Esophagus muscularis mucosa (tissue), 4 donors: ENCODE data around the gene CARD9. TPM values are rescaled to one million over a fixed set of nuclear protein-coding genes. Genes with fewer than 3 reads are reported as not detected.
"Not testable (repeated sequence)": the region's sequence is repeated elsewhere in the genome, so short reads cannot be mapped to it uniquely, and the experiment has no call there.

Source experiments
- DNase-seq: peaks from one replicate; pipeline ENCODE4 v3.0.0-alpha.2; 2017; ENCODE audit errors: extremely low spot score
- H3K27ac ChIP-seq, 4 donors: fragments of 200-600 bp; sonication (generic); replicated peaks in 1 of 4; 1 replicate in 3 of 4; 2 replicates in 1 of 4; pipeline ENCODE4 v1.5.1; 2016 to 2019; ENCODE audit warnings: mild to moderate bottlenecking in 1 of 4
- H3K27me3 ChIP-seq, 4 donors: fragments of 200-600 bp; sonication (generic); one replicate each; pipeline versions ENCODE4 v1.5.1 to v1.6.0; 2016 to 2019
- H3K36me3 ChIP-seq, 4 donors: fragments of 200-600 bp; sonication (generic); one replicate each; pipeline ENCODE4 v1.5.1; 2016 to 2019
- H3K4me1 ChIP-seq, 4 donors: fragments of 200-600 bp; sonication (generic); one replicate each; pipeline ENCODE4 v1.5.1; 2016 to 2019
- H3K4me3 ChIP-seq, 4 donors: fragments of 200-600 bp; sonication (generic); 1 replicate in 2 of 4; 2 replicates in 2 of 4; pipeline ENCODE4 v1.5.1; 2016 to 2019; ENCODE audit warnings: mild to moderate bottlenecking in 4 of 4, moderate library complexity in 1 of 4
- H3K9me3 ChIP-seq, 4 donors: fragments of 200-600 bp; sonication (generic); 1 replicate in 3 of 4; 2 replicates in 1 of 4; pipeline ENCODE4 v1.5.1; 2016 to 2019
- EP300 ChIP-seq: sonication (generic); formaldehyde crosslinking; IDR thresholded peaks from one replicate; pipeline ENCODE4 v1.6.1; 2017; ENCODE audit warnings: antibody characterized with exemption
- POLR2A ChIP-seq: fragments of 450-650 bp; IDR thresholded peaks from one replicate; pipeline ENCODE4 v1.6.1; 2017; ENCODE audit warnings: antibody characterized with exemption, moderate library complexity, mild to moderate bottlenecking, low read depth
- POLR2AphosphoS5 ChIP-seq, 2 donors: sonication (generic); formaldehyde crosslinking; IDR thresholded peaks; one replicate each; pipeline ENCODE4 v1.6.1; 2017; ENCODE audit warnings: antibody characterized with exemption in 2 of 2
- WGBS: methylation state at CpG from one replicate; pipeline ENCODE4 v1.1.5; 2018; 5-methylcytosine and 5-hydroxymethylcytosine counted together
- intact Hi-C: fragments of 100-400 bp; cut with DNase I; formaldehyde crosslinking; loops from one replicate; pipeline ENCODE4 v1.15.1; 2023
- total RNA-seq, 4 donors: library from RNA; depleted of rRNA; stranded (reverse); fragments of >200 nt; gene quantifications; one replicate each; pipeline versions ENCODE4 v1.1.0 to v1.2.1, GENCODE V29; 2016
- TF ChIP-seq, protein P1 (sequence below), 3 experiments: fragments of 200-600 bp in 2 of 3; fragments of 450-650 bp in 1 of 3; sonication (generic) in 2 of 3; IDR thresholded peaks; one replicate each; pipeline ENCODE4 v1.5.1; 2017 to 2019; ENCODE audit warnings: antibody characterized with exemption in 3 of 3, mild to moderate bottlenecking in 2 of 3, moderate library complexity in 1 of 3

Gene CARD9
- total RNA-seq, 4 donors from 2014 or later, result 1.2 to 4.2 (median 1.9) TPM

DNA sequence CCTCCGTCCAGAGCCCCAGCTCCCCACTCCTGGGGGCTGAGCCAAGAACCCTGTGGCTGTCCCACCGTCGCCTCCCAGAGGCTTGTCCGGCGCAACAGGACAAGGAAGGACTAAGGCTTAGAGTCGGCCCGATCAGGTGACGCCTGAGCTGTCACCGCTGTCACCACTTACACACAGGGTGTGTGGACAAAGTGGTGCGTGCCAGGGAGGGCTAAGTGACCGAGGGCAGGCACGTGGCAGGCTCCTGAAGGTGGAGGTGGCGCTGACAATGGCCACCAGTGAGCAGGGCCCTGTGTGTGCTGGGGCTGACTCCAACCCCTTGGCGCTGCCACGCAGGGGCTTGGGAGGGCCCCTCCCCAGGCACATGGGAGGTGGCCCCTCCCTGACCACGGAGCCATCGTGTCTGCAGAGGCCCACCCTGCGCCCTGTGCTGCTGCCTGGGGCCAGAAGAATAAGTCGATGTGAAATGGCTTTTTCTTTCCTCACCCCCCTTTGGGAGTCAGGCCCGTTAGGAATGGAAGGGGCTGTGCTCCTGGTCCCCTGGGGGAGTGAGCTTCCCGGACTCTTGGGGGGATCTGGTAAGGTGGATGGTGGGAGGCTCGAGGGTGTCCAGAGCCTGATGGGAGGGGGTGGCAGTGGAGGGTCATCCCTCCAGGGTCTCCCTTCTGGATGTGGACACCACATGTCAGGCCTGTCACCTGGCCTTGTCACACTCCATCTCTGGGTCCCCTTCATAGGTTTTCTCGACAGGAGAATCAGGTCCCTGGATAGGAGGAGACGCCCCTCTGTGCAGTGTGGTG lies 48.8 kb downstream of the CARD9 start:
- Histone ChIP-seq H3K36me3 (no peaks in the 10 kb centered on the region), H3K4me1 (peaks cover 32 to 43% (median 40%) of the 10 kb centered on the region in 4 donors), H3K27ac (no peak overlapping the region), H3K4me3 (no peak overlapping the region), H3K27me3 (no peaks in the 10 kb centered on the region), H3K9me3 (no peaks in the 10 kb centered on the region)
- TF ChIP-seq EP300 (no peak), POLR2AphosphoS5 (IDR thresholded peaks at IDR 0.05) (no peak), POLR2A (no peak)
- TF ChIP-seq, protein P1, sequence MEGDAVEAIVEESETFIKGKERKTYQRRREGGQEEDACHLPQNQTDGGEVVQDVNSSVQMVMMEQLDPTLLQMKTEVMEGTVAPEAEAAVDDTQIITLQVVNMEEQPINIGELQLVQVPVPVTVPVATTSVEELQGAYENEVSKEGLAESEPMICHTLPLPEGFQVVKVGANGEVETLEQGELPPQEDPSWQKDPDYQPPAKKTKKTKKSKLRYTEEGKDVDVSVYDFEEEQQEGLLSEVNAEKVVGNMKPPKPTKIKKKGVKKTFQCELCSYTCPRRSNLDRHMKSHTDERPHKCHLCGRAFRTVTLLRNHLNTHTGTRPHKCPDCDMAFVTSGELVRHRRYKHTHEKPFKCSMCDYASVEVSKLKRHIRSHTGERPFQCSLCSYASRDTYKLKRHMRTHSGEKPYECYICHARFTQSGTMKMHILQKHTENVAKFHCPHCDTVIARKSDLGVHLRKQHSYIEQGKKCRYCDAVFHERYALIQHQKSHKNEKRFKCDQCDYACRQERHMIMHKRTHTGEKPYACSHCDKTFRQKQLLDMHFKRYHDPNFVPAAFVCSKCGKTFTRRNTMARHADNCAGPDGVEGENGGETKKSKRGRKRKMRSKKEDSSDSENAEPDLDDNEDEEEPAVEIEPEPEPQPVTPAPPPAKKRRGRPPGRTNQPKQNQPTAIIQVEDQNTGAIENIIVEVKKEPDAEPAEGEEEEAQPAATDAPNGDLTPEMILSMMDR (IDR thresholded peaks at IDR 0.05), result no peak
- intact Hi-C loops, result no loop called here
- DNase-seq, result no peak
- 66% methylated on average over 9 of the region's 24 CpGs for WGBS

DNA sequence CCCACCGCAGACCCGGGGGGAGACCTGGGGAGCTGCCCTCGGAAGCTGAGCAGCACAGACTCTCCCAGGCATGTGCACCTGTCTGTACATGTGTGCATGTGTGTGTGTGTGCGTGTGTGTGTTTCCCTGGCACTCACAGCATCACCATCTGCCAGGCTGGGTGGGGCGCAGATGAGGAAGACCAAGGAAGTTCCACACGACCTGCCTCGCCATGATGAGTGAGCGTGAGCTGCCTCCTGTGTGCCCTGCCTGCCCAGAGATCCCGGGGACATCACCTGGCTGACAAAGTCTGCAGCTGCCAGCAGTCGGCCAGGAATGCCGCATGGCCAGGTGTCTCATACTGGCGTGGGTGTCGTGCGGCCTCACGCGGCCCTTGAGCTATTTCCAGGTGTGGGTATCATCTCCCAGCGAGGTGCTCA lies 50.1 kb downstream of the CARD9 start:
- 88% methylated on average over 14 of the region's 17 CpGs for WGBS

DNA sequence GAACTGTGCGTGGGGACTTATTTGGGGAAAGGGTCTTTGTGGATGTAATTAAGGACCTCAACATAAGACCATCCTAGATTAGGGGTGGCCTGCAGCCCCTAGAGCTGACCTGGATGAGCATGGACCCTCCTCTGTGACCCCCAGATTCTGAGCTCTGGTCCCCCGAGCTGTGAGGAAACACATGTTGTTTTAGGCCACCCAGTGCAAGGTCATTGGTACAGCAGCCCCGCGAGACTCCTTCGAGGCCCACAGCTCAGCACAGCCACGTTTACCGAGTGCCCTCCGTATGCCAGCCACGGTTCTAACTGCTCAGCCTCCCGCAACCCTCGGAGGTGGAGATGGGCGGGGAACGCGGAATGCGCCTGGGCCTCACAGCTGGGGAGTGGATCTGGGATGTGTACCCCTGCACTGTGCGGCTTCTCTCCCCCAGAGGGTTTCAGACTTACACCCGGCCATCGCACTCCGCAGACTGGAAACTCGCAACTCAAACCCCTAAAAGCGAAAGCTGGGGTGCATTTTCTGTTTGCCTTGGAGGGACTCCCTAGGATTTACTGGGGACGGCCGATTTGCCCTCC lies 50.6 kb downstream of the CARD9 start:
- WGBS, result 70% methylated on average over 12 of the region's 23 CpGs
- Histone ChIP-seq H3K27me3 (no peaks in the 10 kb centered on the region), H3K27ac (no peak overlapping the region), H3K4me1 (peaks cover 14 to 24% (median 22%) of the 10 kb centered on the region in 4 donors), H3K9me3 (no peaks in the 10 kb centered on the region), H3K4me3 (no peak overlapping the region), H3K36me3 (no peaks in the 10 kb centered on the region)
- DNase-seq, result no peak
- intact Hi-C loops, result no loop called here
- no peak for TF ChIP-seq EP300

More for the DNA sequence above, 50.1 kb downstream of the CARD9 start:
- Histone ChIP-seq H3K27ac (no peak overlapping the region), H3K4me1 (peaks cover 19 to 30% (median 27%) of the 10 kb centered on the region in 4 donors), H3K36me3 (no peaks in the 10 kb centered on the region), H3K27me3 (no peaks in the 10 kb centered on the region), H3K4me3 (no peak overlapping the region), H3K9me3 (no peaks in the 10 kb centered on the region)
- TF ChIP-seq EP300 (no peak), POLR2A (no peak), POLR2AphosphoS5 (IDR thresholded peaks at IDR 0.05) (no peak)
- TF ChIP-seq, protein P1 (IDR thresholded peaks at IDR 0.05), result no peak
- intact Hi-C loops, result no loop called here
- no peak for DNase-seq

DNA sequence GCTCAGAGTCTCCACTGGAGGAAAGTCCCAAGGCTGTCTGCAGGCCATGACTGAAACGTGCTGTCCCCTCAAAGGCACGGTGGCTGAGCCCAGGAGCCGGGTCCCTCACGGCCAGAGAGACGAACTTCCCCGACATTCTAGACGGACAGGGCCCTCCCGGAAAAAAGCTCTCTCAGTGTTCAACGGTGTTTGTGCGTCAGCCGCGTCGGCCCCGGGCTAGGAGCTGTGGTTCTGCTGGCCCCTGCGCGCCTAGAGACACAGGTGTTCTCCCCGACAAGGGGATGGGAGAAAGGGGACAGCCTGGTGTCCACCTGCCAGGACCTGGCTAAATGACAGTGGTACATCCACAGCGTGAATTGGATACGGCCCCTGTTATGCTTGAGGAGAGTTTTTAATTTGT lies 51.9 kb downstream of the CARD9 start:
- WGBS, result 83% methylated on average over 2 of the region's 19 CpGs
- intact Hi-C loops, result no loop called here
- no peaks in the 10 kb centered on the region for H3K36me3 ChIP-seq

GRCh38 chr9:136320972-136321371 lies 52.5 kb downstream of the CARD9 start:
- intact Hi-C loops, H3K27ac ChIP-seq, DNase-seq, H3K27me3 ChIP-seq, H3K9me3 ChIP-seq, H3K36me3 ChIP-seq, H3K4me3 ChIP-seq: not testable (repeated sequence)
- peaks cover 0 to 11% (median 7%) of the 10 kb centered on the region in 4 donors for H3K4me1 ChIP-seq

More for the DNA sequence above, 51.9 kb downstream of the CARD9 start:
- Histone ChIP-seq H3K27me3 (no peaks in the 10 kb centered on the region), H3K9me3 (no peaks in the 10 kb centered on the region), H3K4me1 (peaks cover 5 to 17% (median 13%) of the 10 kb centered on the region in 4 donors), H3K27ac (no peak overlapping the region), H3K4me3 (no peak overlapping the region)
- DNase-seq, result no peak
- TF ChIP-seq POLR2A (no peak), EP300 (no peak)
- TF ChIP-seq, protein P1 (IDR thresholded peaks at IDR 0.05), result no peak

GRCh38 chr9:136319955-136320354 lies 53.5 kb downstream of the CARD9 start:
- H3K36me3 ChIP-seq, intact Hi-C loops: not testable (repeated sequence)

DNA sequence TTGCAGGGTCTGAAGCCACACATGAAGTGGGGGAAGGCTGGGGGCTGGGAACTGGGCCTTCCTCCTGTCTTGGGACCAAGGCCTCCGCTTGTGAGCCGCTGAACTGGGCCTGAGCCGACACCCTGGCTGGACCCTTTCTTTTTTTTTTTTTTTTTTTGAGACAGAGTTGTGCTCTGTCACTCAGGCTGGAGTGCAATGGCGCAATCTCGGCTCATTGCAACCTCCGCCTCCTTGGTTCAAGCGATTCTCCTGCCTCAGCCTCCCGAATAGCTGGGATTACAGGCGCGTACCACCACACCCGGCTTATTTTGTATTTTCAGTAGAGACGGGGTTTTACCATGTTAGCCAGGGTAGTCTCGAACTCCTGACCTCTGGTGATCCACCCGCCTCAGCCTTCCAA lies 54.2 kb downstream of the CARD9 start:
- DNase-seq, H3K36me3 ChIP-seq, H3K27ac ChIP-seq, H3K4me1 ChIP-seq, H3K4me3 ChIP-seq, intact Hi-C loops, H3K27me3 ChIP-seq: not testable (repeated sequence)
- H3K9me3 ChIP-seq, result peaks cover 0 to 13% (median 8%) of the 10 kb centered on the region in 4 donors
- 92% methylated on average over 14 of the region's 14 CpGs for WGBS

More at GRCh38 chr9:136319955-136320354, 53.5 kb downstream of the CARD9 start:
- not testable (repeated sequence) for H3K27me3 ChIP-seq, DNase-seq, H3K27ac ChIP-seq, H3K4me3 ChIP-seq, H3K9me3 ChIP-seq, H3K4me1 ChIP-seq
- WGBS, result 89% methylated on average over 3 of the region's 3 CpGs
